ENCODE measurements around the gene USP38. TPM values are rescaled to one million over a fixed set of nuclear protein-coding genes. Genes with fewer than 3 reads are reported as not detected.
"Not testable (repeated sequence)": the region's sequence is repeated elsewhere in the genome, so short reads cannot be mapped to it uniquely, and the experiment has no call there.

USP38 gene
- total RNA-seq, 1 donor from 2014 or later, result 11.4 TPM

GRCh38 chr4:143232277-143232676, 47.6 kb downstream of the USP38 start:
- no peaks in the 10 kb centered on the region for H3K9me3 Mint-ChIP-seq
- no peak for DNase-seq (ENCODE audit: low spot score)
- H3K27me3 Mint-ChIP-seq (ENCODE audit: insufficient read depth, low read depth), result peaks cover 2% of the 10 kb centered on the region
- Histone ChIP-seq H2AFZ (replicated peaks) (no peak overlapping the region), H3K9me3 (ENCODE audit: low read depth) (no peaks in the 10 kb centered on the region), H4K20me1 (ENCODE audit: low read depth) (no peaks in the 10 kb centered on the region), H3K27ac (no peak overlapping the region), H3K79me2 (ENCODE audit: low read depth) (no peaks in the 10 kb centered on the region), H3K4me2 (no peak overlapping the region), H3K9ac (no peak overlapping the region), H3K4me1 (peaks cover 5% of the 10 kb centered on the region), H3K4me3 (no peak overlapping the region), H3F3A (ENCODE audit: low read depth) (no peaks in the 10 kb centered on the region), H3K27me3 (no peaks in the 10 kb centered on the region), H3K36me3 (no peaks in the 10 kb centered on the region)
- no peak overlapping the region for H3K4me3 Mint-ChIP-seq
- H3K27ac Mint-ChIP-seq, result no peak overlapping the region
- H3K36me3 Mint-ChIP-seq, result no peaks in the 10 kb centered on the region
- TF ChIP-seq EZH2 (IDR thresholded peaks at IDR 0.05) (no peak), CTCF (IDR thresholded peaks at IDR 0.05) (no peak), EZH2phosphoT487 (IDR thresholded peaks at IDR 0.05) (no peak)
- H3K4me1 Mint-ChIP-seq, result no peaks in the 10 kb centered on the region

GRCh38 chr4:143234153-143234552, 49.4 kb downstream of the USP38 start:
- no peak overlapping the region for H3K27ac Mint-ChIP-seq

DNA sequence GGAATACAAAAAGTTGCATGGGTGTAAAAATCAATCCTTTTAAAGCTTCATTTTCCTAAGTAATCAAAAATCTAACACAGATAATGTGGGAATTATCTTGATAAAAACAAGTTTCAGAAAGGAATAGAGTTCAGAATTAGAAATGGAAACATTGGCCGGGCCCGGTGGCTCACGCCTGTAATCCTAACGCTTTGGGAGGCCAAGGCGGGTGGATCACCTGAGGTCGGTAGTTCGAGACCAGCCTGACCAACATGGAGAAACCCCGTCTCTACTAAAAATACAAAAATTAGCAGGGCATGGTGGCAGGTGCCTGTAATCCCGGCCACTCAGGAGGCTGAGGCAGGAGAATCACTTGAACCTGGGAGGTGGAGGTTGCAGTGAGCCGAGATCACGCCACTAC, 52.5 kb downstream of the USP38 start:
- H3K36me3 ChIP-seq; H4K20me1 ChIP-seq (ENCODE audit: low read depth); H3K27ac ChIP-seq; H3K4me2 ChIP-seq; H3K9me3 ChIP-seq (ENCODE audit: low read depth); H3F3A ChIP-seq (ENCODE audit: low read depth); H3K4me1 Mint-ChIP-seq; H3K4me1 ChIP-seq; H3K79me2 ChIP-seq (ENCODE audit: low read depth); H3K9me3 Mint-ChIP-seq; H3K27me3 ChIP-seq; H3K27me3 Mint-ChIP-seq (ENCODE audit: insufficient read depth, low read depth); H3K4me3 Mint-ChIP-seq; H3K27ac Mint-ChIP-seq; H2AFZ ChIP-seq (replicated peaks); H3K36me3 Mint-ChIP-seq; DNase-seq (ENCODE audit: low spot score); H3K4me3 ChIP-seq; H3K9ac ChIP-seq: not testable (repeated sequence)

More at GRCh38 chr4:143234153-143234552, 49.4 kb downstream of the USP38 start:
- TF ChIP-seq EZH2phosphoT487 (IDR thresholded peaks at IDR 0.05) (no peak), EZH2 (IDR thresholded peaks at IDR 0.05) (no peak)
- Histone ChIP-seq H3K36me3 (no peaks in the 10 kb centered on the region), H3K9me3 (ENCODE audit: low read depth) (no peaks in the 10 kb centered on the region), H3K9ac (no peak overlapping the region), H4K20me1 (ENCODE audit: low read depth) (no peaks in the 10 kb centered on the region), H3F3A (ENCODE audit: low read depth) (no peaks in the 10 kb centered on the region), H3K4me2 (no peak overlapping the region), H3K4me3 (no peak overlapping the region), H2AFZ (replicated peaks) (no peak overlapping the region), H3K4me1 (peaks cover 5% of the 10 kb centered on the region), H3K79me2 (ENCODE audit: low read depth) (no peaks in the 10 kb centered on the region), H3K27ac (no peak overlapping the region), H3K27me3 (no peaks in the 10 kb centered on the region)
- Mint-ChIP-seq H3K36me3 (no peaks in the 10 kb centered on the region), H3K4me1 (no peaks in the 10 kb centered on the region), H3K27me3 (ENCODE audit: insufficient read depth, low read depth) (peaks cover 2% of the 10 kb centered on the region), H3K9me3 (no peaks in the 10 kb centered on the region), H3K4me3 (no peak overlapping the region)
- DNase-seq (ENCODE audit: low spot score), result no peak

DNA sequence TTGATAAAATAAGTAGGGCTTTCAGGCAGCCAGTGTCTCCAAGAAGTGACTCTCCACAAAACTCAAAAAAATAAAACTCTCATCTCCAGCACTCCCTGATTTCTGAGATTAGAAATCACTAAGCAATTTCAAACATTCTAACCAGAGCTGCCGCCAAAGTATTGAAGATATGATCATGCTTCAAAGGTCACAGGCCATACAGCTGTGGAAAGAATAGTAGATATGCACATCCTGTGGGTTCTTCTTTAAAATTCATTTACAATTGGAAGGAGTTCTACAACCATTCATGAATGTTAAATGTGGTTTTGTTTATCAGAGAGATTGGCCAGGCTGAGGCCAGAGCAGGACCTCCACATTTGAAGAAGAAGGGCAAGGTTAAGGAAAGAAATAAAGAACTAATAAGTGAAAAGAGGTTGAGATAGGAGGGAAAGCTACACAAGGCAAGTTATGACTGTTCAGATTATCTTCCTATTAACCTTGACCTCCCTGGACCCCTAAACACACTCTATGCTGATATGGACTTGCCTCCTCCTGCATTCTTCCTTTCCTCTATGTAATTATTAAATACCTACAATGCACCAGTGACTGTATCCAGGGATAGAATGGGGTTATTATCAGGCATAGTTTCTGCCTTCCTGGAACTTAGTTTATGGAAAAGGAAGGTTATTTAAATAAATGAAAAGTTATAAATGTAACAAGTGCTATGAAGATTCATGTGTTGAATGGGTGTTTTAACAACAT, 56.4 kb downstream of the USP38 start:
- no peak overlapping the region for H3K4me3 Mint-ChIP-seq
- Histone ChIP-seq H3K4me1 (no peaks in the 10 kb centered on the region), H2AFZ (replicated peaks) (no peak overlapping the region), H3K27me3 (no peaks in the 10 kb centered on the region), H3K4me3 (no peak overlapping the region), H3K9ac (no peak overlapping the region), H3K27ac (no peak overlapping the region), H3K36me3 (no peaks in the 10 kb centered on the region), H3F3A (ENCODE audit: low read depth) (no peaks in the 10 kb centered on the region), H3K79me2 (ENCODE audit: low read depth) (no peaks in the 10 kb centered on the region), H4K20me1 (ENCODE audit: low read depth) (no peaks in the 10 kb centered on the region), H3K9me3 (ENCODE audit: low read depth) (no peaks in the 10 kb centered on the region), H3K4me2 (no peak overlapping the region)
- H3K9me3 Mint-ChIP-seq, result peaks cover 6% of the 10 kb centered on the region
- H3K36me3 Mint-ChIP-seq, result no peaks in the 10 kb centered on the region
- no peaks in the 10 kb centered on the region for H3K27me3 Mint-ChIP-seq (ENCODE audit: insufficient read depth, low read depth)
- TF ChIP-seq EZH2phosphoT487 (IDR thresholded peaks at IDR 0.05) (no peak), EZH2 (IDR thresholded peaks at IDR 0.05) (no peak), CTCF (IDR thresholded peaks at IDR 0.05) (no peak)
- H3K4me1 Mint-ChIP-seq, result no peaks in the 10 kb centered on the region
- DNase-seq (ENCODE audit: low spot score), result no peak
- no peak overlapping the region for H3K27ac Mint-ChIP-seq
